ENCODE results near the gene ROPN1L. TPM values are rescaled to one million over a fixed set of nuclear protein-coding genes. Genes with fewer than 3 reads are reported as not detected.

Gene ROPN1L
- total RNA-seq, 1 donor from 2014 or later = not detected

- no peak for DNase-seq (ENCODE audit: low read depth)
- no peak for TF ChIP-seq CTCF (IDR thresholded peaks at IDR 0.05; ENCODE audit: insufficient read depth, low read length, severe bottlenecking)
- Histone ChIP-seq H3K36me3 (ENCODE audit: control insufficient read depth, insufficient read depth, low read length) (no peaks in the 10 kb centered on the region), H3K4me3 (ENCODE audit: low read depth, low read length) (no peak overlapping the region), H3K27me3 (ENCODE audit: control insufficient read depth, insufficient read depth, low read length) (no peaks in the 10 kb centered on the region)
- FAIRE-seq = no peak
These were observed 1.2 kb upstream of the ROPN1L start for GRCh38 chr5:10440367-10440990.

GRCh38 chr5:10441992-10442435, 335 bp downstream of the ROPN1L start:
- TF ChIP-seq CTCF (IDR thresholded peaks at IDR 0.05; ENCODE audit: insufficient read depth, low read length, severe bottlenecking) = no peak
- Histone ChIP-seq H3K36me3 (ENCODE audit: control insufficient read depth, insufficient read depth, low read length) (no peaks in the 10 kb centered on the region), H3K27me3 (ENCODE audit: control insufficient read depth, insufficient read depth, low read length) (no peaks in the 10 kb centered on the region), H3K4me3 (ENCODE audit: low read depth, low read length) (peak overlapping the region; percentile 54)
- no peak for FAIRE-seq
- DNase-seq (ENCODE audit: low read depth) = no peak

GRCh38 chr5:10442576-10442975, 897 bp downstream of the ROPN1L start:
- no peak for FAIRE-seq
- H3K27me3 ChIP-seq (ENCODE audit: control insufficient read depth, insufficient read depth, low read length) = no peaks in the 10 kb centered on the region
- no peaks in the 10 kb centered on the region for H3K36me3 ChIP-seq (ENCODE audit: control insufficient read depth, insufficient read depth, low read length)
- H3K4me3 ChIP-seq (ENCODE audit: low read depth, low read length) = no peak overlapping the region
- DNase-seq (ENCODE audit: low read depth) = no peak
- TF ChIP-seq CTCF (IDR thresholded peaks at IDR 0.05; ENCODE audit: insufficient read depth, low read length, severe bottlenecking) = no peak

- no peak for TF ChIP-seq CTCF (IDR thresholded peaks at IDR 0.05; ENCODE audit: insufficient read depth, low read length, severe bottlenecking)
- DNase-seq (ENCODE audit: low read depth) (no peak), FAIRE-seq (no peak)
- no peaks in the 10 kb centered on the region for H3K27me3 ChIP-seq (ENCODE audit: control insufficient read depth, insufficient read depth, low read length)
- no peak overlapping the region for H3K4me3 ChIP-seq (ENCODE audit: low read depth, low read length)
- no peaks in the 10 kb centered on the region for H3K36me3 ChIP-seq (ENCODE audit: control insufficient read depth, insufficient read depth, low read length)
These were observed 3.7 kb downstream of the ROPN1L start for GRCh38 chr5:10445352-10445751.

- Histone ChIP-seq H3K4me3 (ENCODE audit: low read depth, low read length) (no peak overlapping the region), H3K36me3 (ENCODE audit: control insufficient read depth, insufficient read depth, low read length) (no peaks in the 10 kb centered on the region), H3K27me3 (ENCODE audit: control insufficient read depth, insufficient read depth, low read length) (no peaks in the 10 kb centered on the region)
- TF ChIP-seq CTCF (IDR thresholded peaks at IDR 0.05; ENCODE audit: insufficient read depth, low read length, severe bottlenecking) = no peak
- FAIRE-seq (no peak), DNase-seq (ENCODE audit: low read depth) (no peak)
These were observed 4.8 kb downstream of the ROPN1L start for GRCh38 chr5:10446490-10446889.

- no peaks in the 10 kb centered on the region for H3K27me3 ChIP-seq (ENCODE audit: control insufficient read depth, insufficient read depth, low read length)
- no peaks in the 10 kb centered on the region for H3K36me3 ChIP-seq (ENCODE audit: control insufficient read depth, insufficient read depth, low read length)
- DNase-seq (ENCODE audit: low read depth) (no peak), FAIRE-seq (no peak)
- no peak for TF ChIP-seq CTCF (IDR thresholded peaks at IDR 0.05; ENCODE audit: insufficient read depth, low read length, severe bottlenecking)
- no peak overlapping the region for H3K4me3 ChIP-seq (ENCODE audit: low read depth, low read length)
These were observed 5.4 kb downstream of the ROPN1L start for GRCh38 chr5:10447041-10447440.

All from bronchial epithelial cell (primary cell).